K562 (cell line): ENCODE results near the gene DAPK1. TPM values are rescaled to one million over a fixed set of nuclear protein-coding genes. Genes with fewer than 3 reads are reported as not detected.

Experiments
- LARP7 ChIP-seq: fragments of 450-650 bp; IDR thresholded peaks from 2 replicates; pipeline ENCODE4 v1.6.1; 2016
- MAFK ChIP-seq: IDR thresholded peaks from 2 replicates; pipeline ENCODE4 v1.6.1; 2011; ENCODE audit warnings: low read length, improper control_type of control experiment
- MITF ChIP-seq: IDR thresholded peaks from 2 replicates; pipeline ENCODE4 v1.6.1; 2014; ENCODE audit warnings: antibody characterized with exemption
- OTX1 ChIP-seq: fragments of 450-650 bp; formaldehyde crosslinking; IDR thresholded peaks from 2 replicates; pipeline ENCODE4 v1.4.0; 2022; ENCODE audit warnings: mild to moderate bottlenecking
- SRSF1 ChIP-seq: fragments of 200-400 bp; formaldehyde crosslinking; IDR thresholded peaks from 2 replicates; pipeline ENCODE4 v1.6.1; 2017; ENCODE audit warnings: mild to moderate bottlenecking, low read depth, low read length, moderate library complexity
- ZBTB12 ChIP-seq: fragments of 250-450 bp; sonication (Bioruptor Pico); IDR thresholded peaks from 2 replicates; pipeline ENCODE4 v1.4.0; 2020
- ZNF407 ChIP-seq: fragments of 450-650 bp; IDR thresholded peaks from 2 replicates; pipeline ENCODE4 v1.6.1; 2016; ENCODE audit warnings: low read depth
- ZNF586 ChIP-seq: fragments of 450-650 bp; formaldehyde crosslinking; conservative IDR thresholded peaks from 2 replicates; pipeline ENCODE4 v1.4.0; 2020; ENCODE audit warnings: mild to moderate bottlenecking, moderate library complexity
- ZNF609 ChIP-seq: sonication (generic); formaldehyde crosslinking; IDR thresholded peaks from 2 replicates; pipeline ENCODE4 v1.8.1; 2023; ENCODE audit warnings: missing genetic modification reagents, mild to moderate bottlenecking, borderline replicate concordance
- polyA plus RNA-seq, 8 experiments: library from polyadenylated mRNA; depleted of rRNA in 4 of 8; stranded (reverse) in 5 of 8; unstranded in 3 of 8; fragments of >200 nt; fragmentation: Nextera tagmentation in 2 of 8; fragmentation: Illumina TruSeq in 1 of 8; extraction: Ambion mirVana in 2 of 8; extraction: Trizol in 1 of 8; gene quantifications; 2 replicates each; pipeline versions ENCODE4 v1.2.1 to v1.2.3, GENCODE V29; 2011 to 2014; ENCODE audit warnings: inconsistent platforms in 1 of 8, missing spikeins in 1 of 8
- total RNA-seq, 7 experiments: library from RNA; depleted of rRNA in 6 of 7; stranded (reverse); fragments of >200 nt in 6 of 7; fragmentation: Illumina TruSeq in 2 of 7; extraction: Trizol in 2 of 7; gene quantifications; 2 replicates each; pipeline versions ENCODE4 v1.2.1 to v1.2.3, GENCODE V29; 2011 to 2021; ENCODE audit warnings: low replicate concordance in 1 of 7

Gene DAPK1
- total and polyA plus RNA-seq, 9 of the 15 experiments (the other 6 are each of a cell fraction or from before 2014, with no cell fraction given), result 1.7 to 26.4 (median 15.8) TPM

- TF ChIP-seq ZNF407, result no peak
- TF ChIP-seq ZBTB12, result no peak
- TF ChIP-seq LARP7, result no peak
- TF ChIP-seq SRSF1, result no peak
- TF ChIP-seq MITF, result no peak
- TF ChIP-seq ZNF586, result no peak
- no peak for TF ChIP-seq MAFK
- TF ChIP-seq OTX1, result no peak
- no peak for TF ChIP-seq ZNF609
Observed at GRCh38 chr9:87671925-87672324, 174.3 kb downstream of the DAPK1 start (continued).
